HG03025 (cell line): Measurements from ENCODE around the gene BMP5.
A peak's percentile ranks its signal among the peaks of the same experiment; 100 is the strongest.
"Not testable (repeated sequence)": the region's sequence is repeated elsewhere in the genome, so short reads cannot be mapped to it uniquely, and the experiment has no call there.

Experiments
- ATAC-seq: cut with Tn5 transposase; IDR thresholded peaks from one replicate; pipeline ENCODE4 v1.9.1; 2021; ENCODE audit warnings: mild to moderate bottlenecking, moderate library complexity; ENCODE audit not compliant: unreplicated experiment, low FRiP score

BMP5 gene

DNA sequence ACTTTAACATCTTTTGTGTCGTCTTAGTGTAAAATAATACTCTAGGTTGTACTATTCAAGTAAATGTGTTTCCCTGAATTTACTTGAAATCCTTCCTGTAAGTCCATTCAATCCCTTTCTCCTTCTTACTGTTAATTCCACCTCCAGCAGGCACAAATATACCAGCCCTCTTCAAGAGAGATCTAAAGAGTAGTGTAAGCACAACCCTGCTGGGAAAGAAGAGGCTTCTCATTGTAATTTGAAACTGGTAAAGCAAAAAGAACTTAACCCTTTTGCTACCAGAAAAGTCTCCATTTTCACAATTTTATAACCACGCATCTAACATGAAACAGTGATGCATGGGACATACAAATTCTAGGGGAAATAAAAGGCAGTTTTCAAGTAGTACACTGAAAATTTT lies at the start of gene BMP5:
BMP5 (minus strand) TSS at position 191 of the 400 bp plus-strand sequence. CDS start 725 bp downstream, outside the sequence.
- no peak for ATAC-seq

- ATAC-seq: no peak
These were observed 47.0 kb upstream of the BMP5 start for GRCh38 chr6:55922406-55922805.

DNA sequence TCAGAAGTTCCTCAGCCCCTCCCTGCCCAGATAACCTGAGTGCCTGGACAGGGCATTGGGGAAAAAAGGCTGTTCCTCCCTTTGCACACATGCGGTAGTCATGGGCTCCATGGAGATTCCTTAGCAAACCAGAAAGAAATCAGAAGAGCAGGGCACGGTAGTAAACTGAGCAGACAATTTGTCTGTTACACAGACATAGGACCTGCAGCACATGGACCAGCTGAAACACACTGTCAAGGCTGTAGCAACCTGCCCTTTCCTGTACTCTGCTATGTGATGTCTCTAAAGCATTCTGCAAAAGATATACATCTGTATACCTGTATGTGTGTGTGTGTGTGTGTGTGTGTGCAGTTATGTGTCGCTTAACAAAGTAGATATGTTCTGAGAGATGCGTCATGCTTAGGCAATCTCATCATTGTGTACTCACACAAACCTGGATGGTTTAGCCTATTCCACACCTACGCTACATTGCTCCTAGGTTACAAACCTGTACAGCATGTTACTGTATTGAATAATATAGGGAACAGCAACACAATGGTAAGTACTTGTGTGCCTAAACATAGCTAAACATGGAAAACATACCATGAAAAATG lies 44.4 kb upstream of the BMP5 start:
- ATAC-seq: no peak

DNA sequence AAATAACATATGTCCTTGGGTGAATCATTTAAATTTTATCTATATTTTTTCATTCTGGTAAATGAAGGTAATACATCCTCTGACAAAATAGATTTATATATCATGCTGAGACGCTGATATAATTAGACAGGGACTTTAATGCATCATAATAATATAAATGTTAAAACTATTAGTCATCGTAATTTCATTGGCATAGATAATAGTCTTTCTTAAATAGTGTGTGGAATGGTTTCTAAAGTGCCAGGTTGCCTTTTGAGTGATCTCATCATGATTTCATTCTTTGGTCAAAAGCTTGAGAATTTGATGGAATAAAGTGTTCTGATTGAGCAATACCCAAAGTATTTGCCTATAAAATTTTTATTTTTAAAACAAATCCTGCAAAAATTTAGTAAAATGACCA lies 43.2 kb upstream of the BMP5 start:
- ATAC-seq: no peak

DNA sequence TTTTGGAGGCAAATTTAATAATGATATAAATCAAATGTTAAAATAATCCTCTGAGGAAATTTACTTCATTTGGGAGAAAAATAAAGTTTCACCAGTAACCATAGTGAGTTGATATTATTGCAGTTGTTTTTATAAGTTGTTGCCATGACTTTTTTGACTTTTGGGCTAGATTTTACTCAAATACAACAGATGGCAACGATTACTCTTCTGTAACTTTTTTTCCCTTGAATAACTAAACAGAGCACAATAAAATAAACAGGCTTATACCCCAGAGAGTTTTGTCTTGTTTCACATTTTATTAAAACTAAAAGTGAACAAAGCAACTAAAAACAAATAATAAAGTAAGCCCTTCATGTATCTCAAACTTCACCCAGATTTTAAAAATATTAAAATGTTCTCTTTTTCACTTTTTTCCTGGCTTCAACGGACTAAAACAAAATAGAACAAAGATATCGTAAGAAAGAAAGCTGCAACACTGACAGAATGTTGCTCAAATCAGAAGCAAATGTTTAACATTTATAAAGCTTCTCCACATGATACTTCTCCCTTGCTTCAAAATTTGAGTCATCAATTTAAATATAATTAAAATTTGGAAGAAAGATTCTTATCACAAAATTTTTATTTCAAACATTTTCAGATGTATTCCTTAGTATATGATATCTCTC lies 42.5 kb upstream of the BMP5 start:
- no peak for ATAC-seq

DNA sequence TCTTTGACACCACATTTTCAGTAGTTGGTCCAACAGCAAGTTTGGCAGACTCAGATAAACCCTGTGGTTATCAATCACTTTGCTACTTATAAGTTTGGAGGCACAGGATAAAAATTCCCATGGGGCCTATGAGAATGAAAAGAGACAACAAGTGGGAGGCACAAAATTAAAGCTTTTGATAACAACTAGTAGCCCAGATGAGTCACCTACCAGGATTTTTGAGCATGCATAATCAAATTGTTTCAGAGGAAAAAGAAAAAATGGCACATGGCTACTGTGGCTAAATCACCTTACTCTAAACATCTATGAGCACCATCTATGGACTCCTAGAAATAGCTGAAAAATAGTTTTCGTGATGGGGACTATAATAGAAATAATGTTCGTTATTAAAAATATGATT lies 40.8 kb upstream of the BMP5 start:
- no peak for ATAC-seq

- no peak for ATAC-seq
These were observed 38.1 kb upstream of the BMP5 start for GRCh38 chr6:55913228-55914195.

GRCh38 chr6:55910466-55910865 lies 35.1 kb upstream of the BMP5 start:
- ATAC-seq: not testable (repeated sequence)

- ATAC-seq: not testable (repeated sequence)
These were observed 34.5 kb upstream of the BMP5 start for GRCh38 chr6:55909911-55910310.

DNA sequence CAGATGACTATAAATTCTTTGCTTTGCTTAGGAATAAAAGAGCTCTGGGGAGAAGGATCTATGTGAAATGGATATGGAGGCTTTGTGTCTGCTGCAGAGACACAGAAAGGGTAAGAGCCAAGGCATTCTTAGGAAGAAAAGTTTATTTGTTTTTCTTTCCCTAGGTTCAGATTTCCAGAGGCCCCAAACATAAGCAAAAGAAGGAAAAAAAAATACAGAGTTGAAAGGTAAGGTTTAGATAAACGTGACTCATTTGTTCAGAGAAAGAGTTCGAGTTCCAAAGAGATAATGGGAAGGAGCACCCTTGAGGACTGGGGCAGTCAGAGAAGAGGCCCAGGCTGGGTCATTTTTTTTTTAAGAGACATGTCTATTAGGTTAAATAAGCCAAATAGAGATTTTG lies 27.4 kb upstream of the BMP5 start:
- no peak for ATAC-seq

- no peak for ATAC-seq
These were observed 26.4 kb upstream of the BMP5 start for GRCh38 chr6:55901765-55902270.

GRCh38 chr6:55898342-55898741 lies 23.0 kb upstream of the BMP5 start:
- ATAC-seq: no peak

- ATAC-seq: no peak
These were observed 22.0 kb upstream of the BMP5 start for GRCh38 chr6:55897346-55897745.

- no peak for ATAC-seq
These were observed 20.8 kb upstream of the BMP5 start for GRCh38 chr6:55895972-55896730.

DNA sequence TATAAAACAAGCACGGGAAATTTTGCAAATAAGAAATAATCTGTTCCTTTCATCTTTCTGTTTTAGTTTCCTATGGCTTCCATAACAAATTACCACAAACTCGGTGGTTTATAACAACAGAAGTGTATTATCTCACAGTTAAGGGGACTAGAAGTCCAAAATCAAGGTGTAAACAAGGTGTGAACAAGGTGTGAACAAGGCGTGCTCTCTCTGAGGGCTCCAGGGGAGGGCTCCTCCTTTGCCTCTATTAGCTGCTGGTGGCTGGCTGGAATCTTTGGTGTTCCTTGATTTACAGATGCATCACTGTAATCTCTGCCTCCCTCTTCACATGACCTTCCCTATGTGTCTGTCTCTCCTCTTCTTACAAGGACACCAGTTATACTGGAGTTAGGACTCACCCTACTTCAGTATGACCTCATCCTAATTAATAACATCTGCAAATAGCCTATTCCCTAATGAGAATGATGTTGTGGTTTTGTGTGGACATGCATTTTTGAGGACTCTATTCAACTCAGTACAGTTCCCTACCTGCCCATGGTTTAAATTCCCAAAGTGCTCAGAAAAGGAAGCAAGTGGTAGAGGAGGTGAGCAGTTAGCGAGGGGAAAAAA lies 17.5 kb upstream of the BMP5 start:
- ATAC-seq: no peak

GRCh38 chr6:55888917-55889316 lies 13.5 kb upstream of the BMP5 start:
- peak; percentile 86 for ATAC-seq

- no peak for ATAC-seq
These were observed 10.9 kb upstream of the BMP5 start for GRCh38 chr6:55886185-55886836.

GRCh38 chr6:55882718-55883569 lies 7.6 kb upstream of the BMP5 start:
- ATAC-seq: no peak

DNA sequence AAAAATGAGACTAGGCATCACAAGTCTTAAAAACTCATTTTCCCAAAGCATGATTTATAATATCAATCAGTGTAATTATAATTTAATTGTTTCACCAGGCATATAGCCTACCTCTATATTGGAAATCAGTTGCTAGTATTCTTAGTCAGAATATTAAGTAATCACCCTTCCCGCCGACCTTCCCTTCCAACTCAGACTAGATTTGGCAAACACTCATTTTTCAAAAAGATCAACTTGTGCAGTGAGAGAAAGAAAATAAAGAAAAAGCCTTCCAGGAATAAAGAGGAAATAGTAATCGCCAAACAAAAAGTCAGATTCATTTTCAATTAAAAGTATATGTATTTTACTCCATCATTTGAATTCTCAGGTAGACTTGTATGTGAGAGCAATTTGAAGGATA lies 1.9 kb upstream of the BMP5 start:
- ATAC-seq: no peak
